Panc1 (cell line): ENCODE data around the gene NADK2.

ENCODE experiments used
- POLR2AphosphoS5 ChIP-seq: IDR thresholded peaks from 2 replicates; pipeline ENCODE4 v1.6.1; 2012; ENCODE audit warnings: mild to moderate bottlenecking, low read depth, low read length, moderate library complexity
- TF ChIP-seq, protein P1 (sequence below): fragments of 450-650 bp; IDR thresholded peaks from 2 replicates; pipeline ENCODE4 v1.5.1; 2017; ENCODE audit warnings: mild to moderate bottlenecking
- TF ChIP-seq, protein P2 (sequence below), 2 experiments: IDR thresholded peaks; 2 replicates each; pipeline ENCODE4 v1.6.1; 2011 to 2012; ENCODE audit warnings: low read depth in 2 of 2, control low read depth in 1 of 2, low read length in 1 of 2, mild to moderate bottlenecking in 1 of 2, moderate library complexity in 1 of 2; ENCODE audit not compliant: insufficient read depth in 1 of 2

DNA sequence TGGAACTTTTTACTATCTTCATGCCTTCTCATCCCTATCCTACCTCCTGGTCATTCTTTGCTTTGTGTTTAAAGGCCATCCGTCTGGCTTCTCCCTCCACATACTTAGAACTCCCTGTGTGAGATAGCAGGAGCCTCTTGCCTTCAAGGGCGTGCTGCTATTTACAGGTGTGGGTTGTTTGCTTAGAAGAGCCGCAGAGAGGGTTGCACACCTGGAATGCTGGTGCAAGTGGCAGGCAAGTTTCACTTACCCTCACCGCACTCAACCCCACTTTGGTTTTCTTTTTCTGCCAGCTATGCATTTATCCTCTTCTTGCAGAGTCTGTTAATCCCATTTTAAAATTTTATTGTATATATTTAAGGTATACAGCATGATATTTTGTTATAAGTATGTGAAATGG lies 77.3 kb downstream of the NADK2 start:
- TF ChIP-seq, protein P1, sequence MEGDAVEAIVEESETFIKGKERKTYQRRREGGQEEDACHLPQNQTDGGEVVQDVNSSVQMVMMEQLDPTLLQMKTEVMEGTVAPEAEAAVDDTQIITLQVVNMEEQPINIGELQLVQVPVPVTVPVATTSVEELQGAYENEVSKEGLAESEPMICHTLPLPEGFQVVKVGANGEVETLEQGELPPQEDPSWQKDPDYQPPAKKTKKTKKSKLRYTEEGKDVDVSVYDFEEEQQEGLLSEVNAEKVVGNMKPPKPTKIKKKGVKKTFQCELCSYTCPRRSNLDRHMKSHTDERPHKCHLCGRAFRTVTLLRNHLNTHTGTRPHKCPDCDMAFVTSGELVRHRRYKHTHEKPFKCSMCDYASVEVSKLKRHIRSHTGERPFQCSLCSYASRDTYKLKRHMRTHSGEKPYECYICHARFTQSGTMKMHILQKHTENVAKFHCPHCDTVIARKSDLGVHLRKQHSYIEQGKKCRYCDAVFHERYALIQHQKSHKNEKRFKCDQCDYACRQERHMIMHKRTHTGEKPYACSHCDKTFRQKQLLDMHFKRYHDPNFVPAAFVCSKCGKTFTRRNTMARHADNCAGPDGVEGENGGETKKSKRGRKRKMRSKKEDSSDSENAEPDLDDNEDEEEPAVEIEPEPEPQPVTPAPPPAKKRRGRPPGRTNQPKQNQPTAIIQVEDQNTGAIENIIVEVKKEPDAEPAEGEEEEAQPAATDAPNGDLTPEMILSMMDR = no peak
- TF ChIP-seq, protein P2, sequence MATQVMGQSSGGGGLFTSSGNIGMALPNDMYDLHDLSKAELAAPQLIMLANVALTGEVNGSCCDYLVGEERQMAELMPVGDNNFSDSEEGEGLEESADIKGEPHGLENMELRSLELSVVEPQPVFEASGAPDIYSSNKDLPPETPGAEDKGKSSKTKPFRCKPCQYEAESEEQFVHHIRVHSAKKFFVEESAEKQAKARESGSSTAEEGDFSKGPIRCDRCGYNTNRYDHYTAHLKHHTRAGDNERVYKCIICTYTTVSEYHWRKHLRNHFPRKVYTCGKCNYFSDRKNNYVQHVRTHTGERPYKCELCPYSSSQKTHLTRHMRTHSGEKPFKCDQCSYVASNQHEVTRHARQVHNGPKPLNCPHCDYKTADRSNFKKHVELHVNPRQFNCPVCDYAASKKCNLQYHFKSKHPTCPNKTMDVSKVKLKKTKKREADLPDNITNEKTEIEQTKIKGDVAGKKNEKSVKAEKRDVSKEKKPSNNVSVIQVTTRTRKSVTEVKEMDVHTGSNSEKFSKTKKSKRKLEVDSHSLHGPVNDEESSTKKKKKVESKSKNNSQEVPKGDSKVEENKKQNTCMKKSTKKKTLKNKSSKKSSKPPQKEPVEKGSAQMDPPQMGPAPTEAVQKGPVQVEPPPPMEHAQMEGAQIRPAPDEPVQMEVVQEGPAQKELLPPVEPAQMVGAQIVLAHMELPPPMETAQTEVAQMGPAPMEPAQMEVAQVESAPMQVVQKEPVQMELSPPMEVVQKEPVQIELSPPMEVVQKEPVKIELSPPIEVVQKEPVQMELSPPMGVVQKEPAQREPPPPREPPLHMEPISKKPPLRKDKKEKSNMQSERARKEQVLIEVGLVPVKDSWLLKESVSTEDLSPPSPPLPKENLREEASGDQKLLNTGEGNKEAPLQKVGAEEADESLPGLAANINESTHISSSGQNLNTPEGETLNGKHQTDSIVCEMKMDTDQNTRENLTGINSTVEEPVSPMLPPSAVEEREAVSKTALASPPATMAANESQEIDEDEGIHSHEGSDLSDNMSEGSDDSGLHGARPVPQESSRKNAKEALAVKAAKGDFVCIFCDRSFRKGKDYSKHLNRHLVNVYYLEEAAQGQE (IDR thresholded peaks at IDR 0.05; ENCODE audit: insufficient read depth in 1 of 2, low read depth in 2 of 2, low read length in 1 of 2) = no peak
- TF ChIP-seq POLR2AphosphoS5 = no peak
